SK-N-SH (cell line): ENCODE data around the gene FAM20C. TPM values are rescaled to one million over a fixed set of nuclear protein-coding genes. Genes with fewer than 3 reads are reported as not detected.

Experiments used
- CTCF ChIA-PET: fragments of 300-600, 350-600 bp; formaldehyde crosslinking; extraction: SDS; loops from one replicate; lab custom pipeline; 2021; lab: Yijun Ruan, JAX
- POLR2A ChIA-PET: fragments of 350-600 bp; sonication (Branson Sonifier 250); formaldehyde crosslinking; extraction: SDS; loops from one replicate; lab custom pipeline; 2020; ENCODE audit warnings: antibody characterized with exemption, inconsistent platforms; lab: Yijun Ruan, JAX
- DNase-seq: peaks from one replicate; pipeline ENCODE4 v3.0.0; 2012
- H2AFZ ChIP-seq: fragments of 200-600 bp; sonication (generic); 2 replicates; pipeline ENCODE4 v1.8.1; 2016; ENCODE audit warnings: antibody characterized with exemption, mild to moderate bottlenecking, low read depth
- H3F3A ChIP-seq: fragments of 200-600 bp; sonication (generic); replicated peaks from 2 replicates; pipeline ENCODE3; 2016; ENCODE audit warnings: antibody characterized with exemption, mild to moderate bottlenecking; ENCODE audit not compliant: insufficient read depth
- H3K27ac ChIP-seq, 2 experiments: fragments of 200-500 bp in 1 of 2; fragments of 200-600 bp in 1 of 2; sonication (Bioruptor generic) in 1 of 2; sonication (generic), shearing (Covaris generic) in 1 of 2; 2 replicates each; pipeline versions ENCODE4 v1.5.1 to v1.6.1; 2014 to 2016; ENCODE audit warnings: low read depth in 2 of 2, inconsistent platforms in 1 of 2, low read length in 1 of 2, mild to moderate bottlenecking in 1 of 2, mixed read lengths in 1 of 2
- H3K27me3 ChIP-seq: fragments of 200-600 bp; sonication (generic), shearing (Covaris generic); 2 replicates; pipeline ENCODE4 v1.6.1; 2016; ENCODE audit warnings: mixed run types; ENCODE audit not compliant: insufficient read depth
- H3K36me3 ChIP-seq, 2 experiments: fragments of 200-500 bp in 1 of 2; fragments of 200-600 bp in 1 of 2; sonication (Bioruptor generic) in 1 of 2; sonication (generic) in 1 of 2; replicated peaks in 1 of 2; 2 replicates each; pipeline versions ENCODE3 to v1.5.1; 2014 to 2016; ENCODE audit warnings: low read length in 1 of 2, mild to moderate bottlenecking in 1 of 2; ENCODE audit not compliant: insufficient read depth in 2 of 2, control insufficient read depth in 1 of 2
- H3K4me1 ChIP-seq, 2 experiments: fragments of 200-500 bp in 1 of 2; fragments of 200-600 bp in 1 of 2; sonication (Bioruptor generic) in 1 of 2; sonication (generic), shearing (Covaris generic) in 1 of 2; 2 replicates each; pipeline versions ENCODE4 v1.5.1 to v1.6.1; 2014 to 2016; ENCODE audit warnings: low read depth in 1 of 2, low read length in 1 of 2, mixed run types in 1 of 2; ENCODE audit not compliant: insufficient read depth in 2 of 2, control insufficient read depth in 1 of 2
- H3K4me2 ChIP-seq: fragments of 200-600 bp; sonication (generic), shearing (Covaris generic); 2 replicates; pipeline ENCODE4 v1.6.1; 2017; ENCODE audit warnings: mixed run types
- H3K4me3 ChIP-seq, 2 experiments: fragments of 200-500 bp in 1 of 2; fragments of 200-600 bp in 1 of 2; sonication (Bioruptor generic) in 1 of 2; sonication (generic), shearing (Covaris generic) in 1 of 2; 2 replicates each; pipeline versions ENCODE4 v1.5.1 to v1.8.1; 2014 to 2016; ENCODE audit warnings: low read depth in 2 of 2, inconsistent platforms in 1 of 2, low read length in 1 of 2, mild to moderate bottlenecking in 1 of 2, mixed read lengths in 1 of 2, moderate library complexity in 1 of 2
- H3K79me2 ChIP-seq: fragments of 200-600 bp; sonication (generic); 2 replicates; pipeline ENCODE4 v1.8.1; 2017; ENCODE audit warnings: mild to moderate bottlenecking; ENCODE audit not compliant: insufficient read depth
- H3K9ac ChIP-seq: fragments of 200-600 bp; sonication (generic); 2 replicates; pipeline ENCODE4 v1.6.1; 2017; ENCODE audit warnings: mixed run types
- H3K9me2 ChIP-seq: fragments of 200-600 bp; sonication (generic); 2 replicates; pipeline ENCODE4 v1.6.1; 2017; ENCODE audit warnings: mixed run types
- H3K9me3 ChIP-seq: fragments of 200-600 bp; sonication (generic); 2 replicates; pipeline ENCODE4 v1.6.1; 2017; ENCODE audit warnings: mixed run types, mild to moderate bottlenecking, moderate library complexity
- H4K20me1 ChIP-seq: fragments of 200-600 bp; sonication (generic); 2 replicates; pipeline ENCODE4 v1.6.1; 2017; ENCODE audit warnings: mild to moderate bottlenecking, mixed run types; ENCODE audit not compliant: insufficient read depth
- CHD2 ChIP-seq: fragments of 150-350 bp; IDR thresholded peaks from 2 replicates; pipeline ENCODE4 v1.6.1; 2018; ENCODE audit warnings: low read length; ENCODE audit not compliant: partially characterized antibody
- ELF1 ChIP-seq: IDR thresholded peaks from 2 replicates; pipeline ENCODE4 v1.4.0; 2012
- EP300 ChIP-seq, 2 experiments: IDR thresholded peaks; 2 replicates each; pipeline versions ENCODE4 v1.4.0 to v1.6.1; 2012; ENCODE audit warnings: borderline replicate concordance in 1 of 2, low read depth in 1 of 2, low read length in 1 of 2
- EZH2phosphoT487 ChIP-seq: fragments of 200-600 bp; sonication (generic); IDR thresholded peaks from 2 replicates; pipeline ENCODE4 v1.6.1; 2017; ENCODE audit warnings: low read depth, mixed run types, mild to moderate bottlenecking, antibody characterized with exemption, moderate library complexity, borderline replicate concordance
- GABPA ChIP-seq: IDR thresholded peaks from 2 replicates; pipeline ENCODE4 v1.4.0; 2012; ENCODE audit warnings: low read depth, mild to moderate bottlenecking
- GATA2 ChIP-seq: sonication (generic); formaldehyde crosslinking; IDR thresholded peaks from 2 replicates; pipeline ENCODE4 v1.5.0; 2020; ENCODE audit warnings: mild to moderate bottlenecking, missing genetic modification reagents
- NFIC ChIP-seq: IDR thresholded peaks from 2 replicates; pipeline ENCODE4 v1.4.0; 2012; ENCODE audit warnings: borderline replicate concordance
- NRF1 ChIP-seq: IDR thresholded peaks from 2 replicates; pipeline ENCODE4 v1.6.1; 2012; ENCODE audit warnings: low read depth, mild to moderate bottlenecking, low read length
- POLR2AphosphoS5 ChIP-seq: IDR thresholded peaks from 2 replicates; pipeline ENCODE4 v1.6.1; 2012; ENCODE audit warnings: low read depth, low read length
- RCOR1 ChIP-seq: fragments of 150-350 bp; IDR thresholded peaks from 2 replicates; pipeline ENCODE4 v1.6.1; 2017; ENCODE audit warnings: antibody characterized with exemption, low read length
- SIN3A ChIP-seq: IDR thresholded peaks from 2 replicates; pipeline ENCODE4 v1.6.1; 2012; ENCODE audit warnings: low read depth, mild to moderate bottlenecking, low read length, moderate library complexity, borderline replicate concordance
- TCF12 ChIP-seq: IDR thresholded peaks from 2 replicates; pipeline ENCODE4 v1.4.0; 2012
- YY1 ChIP-seq: IDR thresholded peaks from 2 replicates; pipeline ENCODE4 v1.4.0; 2012; ENCODE audit warnings: low read depth, mild to moderate bottlenecking
- WGBS: methylation state at CpG from one replicate; pipeline ENCODE4 v1.1.6; 2017; ENCODE audit warnings: low lambda C conversion rate; 5-methylcytosine and 5-hydroxymethylcytosine counted together
- polyA plus RNA-seq, 3 experiments: library from polyadenylated mRNA; depleted of rRNA; stranded (reverse); fragments of >200 nt; gene quantifications; 2 replicates each; pipeline ENCODE4 v1.2.3, GENCODE V29; 2012
- TF ChIP-seq, protein P1 (sequence below): fragments of 150-350 bp; IDR thresholded peaks from 2 replicates; pipeline ENCODE4 v1.6.1; 2016; ENCODE audit warnings: mild to moderate bottlenecking, low read depth, low read length

Gene FAM20C
- polyA plus RNA-seq, 1 of the 3 experiments (the other 2 are of a cell fraction), result 12.7 TPM

DNA sequence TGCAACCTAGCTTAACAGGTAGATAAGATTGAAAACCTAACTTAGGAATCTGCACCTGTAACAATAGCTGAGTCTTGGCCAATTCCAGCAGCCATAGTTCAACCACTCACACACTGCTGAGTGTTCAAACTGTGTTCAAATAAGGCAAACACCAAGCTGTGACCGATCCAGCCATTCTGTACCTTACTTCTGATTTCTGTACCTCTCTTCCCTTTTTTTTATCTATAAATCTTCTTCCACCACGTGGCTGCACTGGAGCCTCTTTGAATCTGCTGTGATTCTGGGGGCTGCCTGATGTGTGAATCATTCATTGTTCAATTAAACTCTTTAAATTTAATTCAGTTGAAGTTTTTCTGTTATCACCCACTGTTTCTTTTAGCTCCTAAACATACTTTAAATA, 81.9 kb downstream of the FAM20C start:
- Histone ChIP-seq H3K27me3 (peaks cover 17% of the 10 kb centered on the region; the same call in 1 of the 2 replicates), H3K27ac (no peak overlapping the region), H3K4me1 (no peaks in the 10 kb centered on the region), H3F3A (no peaks in the 10 kb centered on the region), H4K20me1 (no peaks in the 10 kb centered on the region), H3K9me3 (no peaks in the 10 kb centered on the region), H3K4me2 (no peak overlapping the region), H2AFZ (no peak overlapping the region), H3K9me2 (no peaks in the 10 kb centered on the region), H3K9ac (no peak overlapping the region), H3K4me3 (no peak overlapping the region), H3K79me2 (no peaks in the 10 kb centered on the region), H3K36me3 (no peaks in the 10 kb centered on the region)
- CTCF ChIA-PET, result interaction anchor here (0.9 to 6.9 kb wide), 2 partner anchors 8 to 82 kb away, joined by 3 to 51 read pairs; partner anchors contain the start of gene FAM20C
- WGBS, result 4% methylated on average over 2 of the region's 2 CpGs
- no peak for TF ChIP-seq NFIC
- TF ChIP-seq ELF1, result no peak
- TF ChIP-seq POLR2AphosphoS5, result no peak
- TF ChIP-seq TCF12, result no peak
- TF ChIP-seq EZH2phosphoT487, result no peak
- no peak for TF ChIP-seq GABPA
- TF ChIP-seq SIN3A, result no peak
- TF ChIP-seq EP300 (IDR thresholded peaks at IDR 0.05; ENCODE audit: borderline replicate concordance in 1 of 2, low read depth in 1 of 2, low read length in 1 of 2), result no peak
- no peak for TF ChIP-seq NRF1
- no peak for TF ChIP-seq RCOR1
- TF ChIP-seq GATA2 (CRISPR knock-in tag), result no peak
- TF ChIP-seq, protein P1, sequence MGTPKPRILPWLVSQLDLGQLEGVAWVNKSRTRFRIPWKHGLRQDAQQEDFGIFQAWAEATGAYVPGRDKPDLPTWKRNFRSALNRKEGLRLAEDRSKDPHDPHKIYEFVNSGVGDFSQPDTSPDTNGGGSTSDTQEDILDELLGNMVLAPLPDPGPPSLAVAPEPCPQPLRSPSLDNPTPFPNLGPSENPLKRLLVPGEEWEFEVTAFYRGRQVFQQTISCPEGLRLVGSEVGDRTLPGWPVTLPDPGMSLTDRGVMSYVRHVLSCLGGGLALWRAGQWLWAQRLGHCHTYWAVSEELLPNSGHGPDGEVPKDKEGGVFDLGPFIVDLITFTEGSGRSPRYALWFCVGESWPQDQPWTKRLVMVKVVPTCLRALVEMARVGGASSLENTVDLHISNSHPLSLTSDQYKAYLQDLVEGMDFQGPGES, result no peak
- no peak for TF ChIP-seq CHD2
- DNase-seq, result no peak
- POLR2A ChIA-PET, result no interaction called here

DNA sequence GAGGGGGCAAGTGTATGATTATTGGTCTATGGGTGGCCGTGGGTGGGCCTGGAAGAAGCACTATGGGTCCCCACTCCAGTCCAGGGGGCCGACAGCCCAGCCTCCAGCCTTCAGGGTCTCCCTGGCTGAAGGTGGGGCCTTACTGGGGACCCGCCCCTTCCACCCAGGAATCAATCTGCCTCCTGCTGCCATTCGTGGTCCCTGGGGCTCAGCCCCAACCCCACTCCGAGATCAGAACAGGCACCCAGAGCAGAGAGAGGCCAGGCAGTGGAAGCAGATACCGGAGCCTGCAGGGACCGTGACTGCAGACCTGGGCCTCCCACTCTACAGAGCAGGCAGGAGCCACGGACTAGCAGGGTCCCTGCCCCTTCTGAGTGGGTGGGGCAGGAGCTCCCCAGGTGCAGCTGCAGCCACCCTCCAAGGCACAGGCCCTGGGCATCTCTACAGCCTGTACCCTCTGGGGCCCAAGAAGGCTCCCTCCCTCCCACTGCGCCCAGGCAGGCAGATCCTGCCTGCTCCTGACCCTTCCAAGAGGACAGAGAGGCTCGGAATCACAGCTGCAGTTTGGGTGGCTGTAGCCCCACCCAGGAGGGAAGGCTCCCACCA, 84.0 kb downstream of the FAM20C start:
- Histone ChIP-seq H3K9me3 (no peaks in the 10 kb centered on the region), H4K20me1 (no peaks in the 10 kb centered on the region), H3K27ac (no peak overlapping the region), H3K27me3 (peaks cover 30% of the 10 kb centered on the region; the same call in 1 of the 2 replicates), H3K4me1 (no peaks in the 10 kb centered on the region), H3K4me2 (no peak overlapping the region), H3K4me3 (no peak overlapping the region), H3K9me2 (no peaks in the 10 kb centered on the region), H3K36me3 (no peaks in the 10 kb centered on the region), H3F3A (no peaks in the 10 kb centered on the region), H3K9ac (no peak overlapping the region)
- WGBS, result 8% methylated on average over 9 of the region's 10 CpGs
- no peak for DNase-seq
- TF ChIP-seq NFIC (no peak), SIN3A (no peak), YY1 (no peak), ELF1 (no peak), GABPA (no peak)
- TF ChIP-seq, all 33 proteins: peak for 0
- CTCF ChIA-PET, result interaction anchor here (6.9 kb wide), 1 partner anchor 10 kb away, joined by 51 read pairs; no protein-coding TSS in a partner anchor
- Histone ChIP-seq H3K79me2 (no peaks in the 10 kb centered on the region), H2AFZ (no peak overlapping the region)
- POLR2A ChIA-PET, result no interaction called here
